AML-193 (cell line): ENCODE measurements around the gene RPSA.
"Not testable (repeated sequence)": the region's sequence is repeated elsewhere in the genome, so short reads cannot be mapped to it uniquely, and the experiment has no call there.

Source experiments
- DNase-seq, 2 experiments: peaks; one replicate each; lab custom pipeline; 2025; lab: John Stamatoyannopoulos, UW

The RPSA gene

DNA sequence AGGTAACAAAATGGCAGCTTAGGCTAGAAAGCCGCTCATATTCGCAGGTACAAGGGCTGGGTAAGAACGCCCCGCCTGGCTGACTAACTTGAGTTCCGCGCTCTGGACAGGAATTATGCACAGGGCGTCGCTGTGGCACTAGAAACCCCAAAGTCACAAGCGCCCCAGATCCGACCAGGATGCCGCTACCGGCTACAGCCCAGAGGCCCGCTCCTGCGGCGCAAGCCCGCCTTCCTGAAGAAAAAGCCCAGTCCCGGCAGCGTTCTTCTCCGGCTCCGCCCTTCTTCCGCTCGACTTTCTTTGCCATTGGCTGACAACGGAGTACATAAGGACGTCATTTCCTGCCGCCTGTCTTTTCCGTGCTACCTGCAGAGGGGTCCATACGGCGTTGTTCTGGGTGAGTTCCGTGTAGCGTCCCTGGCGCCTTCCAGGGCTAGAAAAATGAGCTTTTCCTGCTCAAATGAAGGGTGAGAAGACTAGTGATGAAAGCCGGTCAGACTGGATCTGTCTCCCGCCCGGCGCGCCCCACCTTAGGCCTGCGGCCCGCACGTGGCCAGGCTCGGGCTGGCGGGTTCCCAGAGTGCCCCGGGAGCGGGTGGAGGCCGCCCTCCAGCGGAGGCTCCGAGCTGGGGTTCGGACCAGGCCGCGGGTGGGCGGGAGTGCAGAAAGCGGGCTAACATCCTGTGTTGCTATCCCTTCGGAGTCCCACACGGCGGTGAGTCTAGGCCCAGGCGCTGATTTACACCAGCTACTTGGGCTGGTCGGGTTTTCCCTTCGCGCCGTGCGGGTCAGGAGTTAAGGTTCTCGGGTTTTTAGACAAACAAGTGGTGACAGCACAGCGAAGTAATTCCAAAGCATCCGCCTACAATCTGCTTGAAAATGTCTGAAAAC, at the start of gene RPSA:
TSS of gene RPSA (plus strand) at position 353 of the 891 bp plus-strand sequence. CDS start 934 bp downstream, outside the sequence.
- DNase-seq = peak; percentile 100

DNA sequence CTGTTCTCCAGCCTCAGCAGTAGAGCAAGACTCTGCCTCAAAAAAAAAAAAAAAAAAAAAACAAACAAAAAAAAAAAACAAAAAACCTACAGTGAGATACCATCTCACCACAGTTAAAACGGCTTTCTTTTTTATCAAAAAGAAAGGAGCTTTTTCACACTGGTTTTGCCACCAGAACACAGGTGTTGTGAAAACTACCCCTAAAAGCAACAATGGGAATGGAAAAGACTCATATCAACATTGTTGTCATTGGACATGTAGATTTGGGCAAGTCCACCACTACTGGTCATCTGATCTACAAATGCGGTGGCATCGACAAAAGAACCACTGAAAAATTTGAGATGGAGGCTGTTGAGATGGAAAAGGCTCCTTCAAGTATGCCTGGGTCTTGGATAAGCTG, 48.2 kb upstream of the RPSA start:
- no peak for DNase-seq

DNA sequence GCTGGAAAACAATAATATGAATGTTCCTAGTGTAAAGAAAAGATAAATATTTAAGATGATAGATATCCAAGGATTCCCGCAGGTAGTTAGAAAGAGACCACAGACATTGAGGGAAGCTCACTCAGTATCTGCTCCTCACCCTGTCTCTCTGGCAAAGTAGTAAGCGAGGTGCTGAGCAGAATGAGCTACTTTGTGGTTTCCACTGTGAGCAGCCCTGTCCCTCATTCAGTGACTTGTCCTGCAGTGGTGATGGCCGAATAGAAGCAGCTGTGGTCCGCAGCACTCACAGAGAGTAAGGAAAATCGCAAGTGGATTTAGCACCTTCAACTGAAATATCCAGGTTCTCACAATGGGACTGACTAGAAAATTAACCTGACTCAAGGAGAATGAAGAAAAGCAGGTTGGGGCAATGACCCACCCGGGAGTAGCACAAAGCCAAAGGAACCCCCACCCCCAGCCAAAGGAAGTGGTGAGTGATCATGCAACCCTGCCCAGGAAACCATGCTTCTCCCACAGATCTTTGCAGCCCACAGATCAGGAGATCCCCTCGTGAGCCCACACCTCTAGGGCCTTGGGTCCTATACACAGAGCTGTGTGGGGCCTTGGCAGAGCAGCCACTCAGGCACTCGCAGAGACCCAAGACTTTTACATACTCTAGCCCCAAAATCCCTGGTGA, 45.1 kb upstream of the RPSA start:
- peak; percentile 80 to 92 for DNase-seq

DNA sequence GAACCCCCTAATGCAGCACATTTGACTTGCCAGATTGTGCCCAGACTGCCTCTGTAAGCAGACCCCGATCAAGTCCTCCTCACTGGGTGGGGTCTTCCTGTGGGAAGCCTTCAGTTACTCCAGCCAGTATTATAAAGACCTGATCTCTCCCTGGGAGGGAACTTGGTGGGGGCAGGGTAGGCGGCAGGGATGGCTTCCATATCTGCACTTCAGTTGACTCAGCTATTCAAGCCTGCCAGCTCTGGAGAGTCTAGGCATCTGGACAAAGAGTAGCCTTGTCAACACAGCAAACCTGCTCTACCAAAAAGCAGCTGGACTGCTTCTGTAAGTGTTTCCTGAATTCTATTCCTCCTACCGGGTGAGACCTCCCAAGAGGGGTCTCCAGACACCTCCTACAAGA, 44.3 kb upstream of the RPSA start:
- DNase-seq = no peak

DNA sequence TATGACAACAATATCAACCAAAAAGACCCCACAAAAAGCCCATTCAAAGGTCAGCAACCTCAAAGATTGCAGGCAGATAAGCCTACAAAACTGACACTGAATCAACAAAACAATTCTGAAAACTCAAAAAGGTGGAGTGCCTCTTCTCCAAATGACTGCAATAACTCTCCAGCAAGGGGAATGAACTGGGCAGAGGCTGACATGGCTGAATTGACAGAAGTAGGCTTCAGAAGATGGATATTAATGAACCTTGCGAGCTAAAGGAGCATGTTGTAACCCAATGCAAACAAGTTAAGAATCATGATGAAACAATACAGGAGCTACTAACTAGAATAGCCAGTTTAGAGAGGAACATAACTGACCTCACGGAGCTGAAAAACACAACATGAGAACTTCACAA, 43.7 kb upstream of the RPSA start:
- no peak for DNase-seq

DNA sequence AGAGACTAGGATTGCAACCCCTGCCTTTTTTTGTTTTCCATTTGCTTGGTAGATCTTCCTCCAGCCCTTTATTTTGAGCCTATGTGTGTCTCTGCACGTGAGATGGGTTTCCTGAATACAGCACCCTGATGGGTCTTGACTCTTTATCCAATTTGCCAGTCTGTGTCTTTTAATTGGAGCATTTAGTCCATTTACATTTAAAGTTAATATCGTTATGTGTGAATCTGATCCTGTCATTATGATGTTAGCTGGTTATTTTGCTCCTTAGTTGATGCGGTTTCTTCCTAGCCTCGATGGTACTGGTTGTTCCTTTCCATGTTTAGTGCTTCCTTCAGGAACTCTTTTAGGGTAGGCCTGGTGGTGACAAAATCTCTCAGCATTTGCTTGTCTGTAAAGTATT, 36.1 kb upstream of the RPSA start:
- not testable (repeated sequence) for DNase-seq

DNA sequence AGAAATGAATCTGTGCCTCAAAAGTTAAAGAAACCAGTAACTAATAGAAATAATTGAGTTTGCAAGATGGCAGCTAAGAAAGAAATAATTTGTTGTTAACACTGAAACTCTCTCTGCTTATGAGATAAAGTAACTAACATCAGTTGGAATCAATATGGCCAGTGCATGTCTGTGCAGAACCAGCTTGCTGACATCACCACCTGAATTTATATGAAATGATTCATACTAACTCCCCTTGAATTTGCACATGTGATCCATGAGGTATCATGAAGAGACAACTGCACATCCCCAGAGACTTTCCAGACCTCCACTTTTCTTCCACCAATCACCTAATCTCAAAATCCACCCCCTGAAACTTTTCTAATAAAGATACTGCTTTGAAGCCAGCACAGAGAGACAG, 33.7 kb upstream of the RPSA start:
- no peak for DNase-seq

DNA sequence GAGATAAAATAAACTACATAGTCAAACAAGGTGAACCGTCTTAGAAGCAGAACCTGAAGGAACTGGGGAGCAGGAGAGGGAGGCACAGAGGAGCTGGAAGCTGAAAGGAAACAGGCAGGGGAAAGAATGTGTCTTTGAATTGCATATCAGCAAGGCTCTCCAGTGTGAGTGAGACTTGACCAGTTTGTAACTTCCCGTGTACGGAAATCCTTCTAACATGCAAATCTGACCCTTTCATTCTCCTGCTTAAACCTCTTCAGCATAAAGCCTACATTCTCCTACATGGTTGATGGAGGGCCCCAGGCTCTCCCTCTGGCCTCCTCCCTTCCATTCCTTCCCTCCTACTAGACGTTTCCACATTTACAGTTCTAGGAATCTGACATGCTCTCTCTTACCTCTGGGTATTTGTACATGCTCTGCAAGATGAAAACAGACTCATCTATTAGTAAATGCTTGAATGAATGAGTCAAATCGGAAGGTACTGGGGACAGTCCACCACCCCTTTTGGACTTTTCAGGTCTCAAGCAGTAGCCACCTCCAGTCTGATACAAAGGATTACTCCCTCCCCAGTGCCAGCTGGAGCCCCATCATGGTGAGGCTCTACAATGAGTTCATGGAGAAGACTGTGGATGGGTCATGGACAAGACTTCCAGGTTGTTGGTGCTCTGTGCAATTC, 29.4 kb upstream of the RPSA start:
- DNase-seq = no peak

DNA sequence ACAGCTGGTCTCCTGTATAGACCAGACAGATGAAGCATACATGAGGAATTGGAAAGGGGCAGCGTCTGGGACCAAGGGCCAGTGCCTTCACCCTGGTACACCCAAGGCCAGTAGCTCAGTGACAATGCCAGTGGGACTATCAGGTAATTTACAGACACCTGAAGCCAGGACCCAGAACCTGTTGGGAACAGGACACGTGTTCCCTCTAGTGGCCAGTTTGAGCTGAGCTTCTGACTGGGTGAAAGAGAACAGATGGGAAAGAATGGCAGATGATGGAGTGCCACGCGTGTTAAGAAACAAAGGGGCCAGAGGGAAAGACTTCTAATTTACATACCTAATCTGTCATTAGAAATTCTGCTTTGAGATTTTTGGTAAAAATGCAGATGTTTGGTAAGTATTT, 28.4 kb upstream of the RPSA start:
- DNase-seq = no peak

DNA sequence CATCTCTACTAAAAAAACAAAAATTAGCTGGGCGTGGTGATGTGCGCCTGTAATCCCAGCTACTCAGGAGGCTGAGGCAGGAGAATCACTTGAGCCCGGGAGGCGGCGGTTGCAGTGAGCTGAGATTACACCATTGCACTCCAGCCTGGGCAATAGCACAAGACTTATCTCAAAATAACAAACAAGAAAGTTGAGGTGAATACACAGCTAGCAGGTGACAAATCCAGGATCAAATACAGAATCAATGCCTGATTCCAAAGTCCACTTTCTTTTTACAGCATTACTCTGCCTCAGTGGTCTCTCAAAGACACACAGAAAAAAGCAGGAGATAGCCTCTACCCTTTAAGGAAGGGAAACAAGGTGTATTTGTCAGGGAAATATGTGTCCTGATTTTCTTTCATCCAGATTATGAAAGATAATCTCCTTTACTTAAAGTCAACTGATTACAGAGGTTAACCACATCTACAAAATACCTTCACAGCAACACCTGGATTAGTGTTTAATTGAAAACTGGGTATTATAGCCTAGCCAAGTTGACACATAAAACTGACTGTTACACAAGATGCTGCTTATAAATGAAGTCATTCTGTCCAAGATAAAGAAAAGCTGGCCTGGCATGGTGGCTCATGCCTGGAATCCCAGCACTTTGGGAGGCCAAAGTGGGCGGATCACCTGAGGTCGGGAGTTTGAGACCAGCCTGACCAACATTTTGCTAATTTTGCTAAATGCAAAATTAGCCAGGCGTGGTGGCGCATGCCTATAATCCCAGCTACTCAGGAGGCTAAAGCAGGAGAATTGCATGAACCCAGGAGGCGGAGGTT, 27.4 kb upstream of the RPSA start:
- DNase-seq = no peak

DNA sequence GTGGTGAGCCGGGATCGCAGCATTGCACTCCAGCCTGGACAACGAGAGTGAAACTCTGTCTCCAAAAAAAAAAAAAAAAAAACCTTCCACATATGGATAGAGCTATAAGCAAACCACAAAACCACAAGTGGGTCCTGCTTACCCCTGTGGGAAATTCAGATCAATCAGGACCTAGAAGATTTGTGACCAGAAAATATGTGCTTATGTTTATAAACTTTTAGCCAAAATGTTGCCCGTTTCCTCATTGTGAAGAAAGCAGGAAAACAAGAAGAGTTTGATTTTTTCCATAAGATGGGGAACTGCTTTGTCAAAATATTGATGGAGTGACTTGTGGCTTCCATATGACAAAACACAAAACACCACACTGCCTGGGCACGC, 26.8 kb upstream of the RPSA start:
- DNase-seq = no peak

DNA sequence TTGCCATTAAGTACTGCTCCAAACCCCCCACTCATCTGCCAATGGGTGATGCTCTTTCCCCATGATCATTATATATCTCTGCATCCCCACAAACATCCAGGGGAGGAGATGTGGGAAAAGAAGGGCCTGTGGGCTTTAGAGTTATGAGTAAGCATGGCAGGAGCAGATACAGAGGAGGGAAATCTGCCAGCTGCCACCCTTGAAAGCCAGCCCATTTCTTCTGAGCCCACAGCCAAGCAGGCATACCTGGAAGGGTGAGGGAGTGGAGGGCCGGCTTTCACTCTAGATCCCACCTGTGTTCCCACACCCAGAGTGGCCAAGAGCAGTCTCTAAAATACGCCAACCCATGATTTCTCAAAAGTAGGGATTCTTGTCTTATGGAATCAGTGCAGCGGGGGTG, 25.1 kb upstream of the RPSA start:
- no peak for DNase-seq

DNA sequence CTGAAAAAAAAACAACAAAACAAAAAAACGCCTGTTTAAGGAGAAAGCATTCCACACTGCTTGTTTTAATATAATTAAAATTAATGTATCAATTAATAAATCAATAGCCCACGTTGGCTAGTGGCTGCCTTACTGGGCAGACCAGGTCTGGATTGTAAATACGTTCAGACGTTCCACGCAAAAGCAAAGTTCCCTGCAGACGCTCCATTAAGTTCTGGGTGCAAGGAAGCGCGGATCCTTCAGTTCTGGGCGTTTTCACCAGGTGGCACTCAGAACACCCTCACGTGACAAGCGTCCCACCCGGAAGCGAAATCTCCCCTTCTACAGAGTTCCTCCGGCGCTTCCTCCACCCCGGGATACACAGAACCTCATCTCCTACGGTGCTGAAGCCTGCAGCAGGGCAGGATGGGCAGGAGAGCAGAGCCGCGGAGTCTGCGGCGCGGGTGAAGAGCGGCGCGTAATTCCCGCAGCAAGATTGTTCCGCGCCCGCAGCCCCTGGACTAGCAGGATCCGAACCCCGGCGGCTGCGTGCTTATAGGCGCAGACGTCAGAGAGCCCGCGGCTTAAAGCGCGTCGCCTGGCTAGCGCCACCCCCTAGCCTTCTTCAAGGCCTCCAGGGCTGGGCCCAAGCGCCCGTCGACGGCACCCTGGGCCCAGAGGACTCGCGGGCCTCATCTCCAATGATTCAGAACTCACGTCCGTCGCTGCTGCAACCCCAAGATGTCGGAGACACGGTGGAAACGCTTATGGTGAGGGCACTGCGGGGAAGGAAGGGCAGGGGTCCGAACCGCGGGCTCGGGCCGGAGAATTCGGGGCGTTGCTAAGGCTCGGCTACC, 23.3 kb upstream of the RPSA start, which contains the start of gene SLC25A38:
TSS of gene SLC25A38 (plus strand) at position 326 of the 836 bp plus-strand sequence. CDS start at position 681, 355 bp downstream.
- DNase-seq = no peak

DNA sequence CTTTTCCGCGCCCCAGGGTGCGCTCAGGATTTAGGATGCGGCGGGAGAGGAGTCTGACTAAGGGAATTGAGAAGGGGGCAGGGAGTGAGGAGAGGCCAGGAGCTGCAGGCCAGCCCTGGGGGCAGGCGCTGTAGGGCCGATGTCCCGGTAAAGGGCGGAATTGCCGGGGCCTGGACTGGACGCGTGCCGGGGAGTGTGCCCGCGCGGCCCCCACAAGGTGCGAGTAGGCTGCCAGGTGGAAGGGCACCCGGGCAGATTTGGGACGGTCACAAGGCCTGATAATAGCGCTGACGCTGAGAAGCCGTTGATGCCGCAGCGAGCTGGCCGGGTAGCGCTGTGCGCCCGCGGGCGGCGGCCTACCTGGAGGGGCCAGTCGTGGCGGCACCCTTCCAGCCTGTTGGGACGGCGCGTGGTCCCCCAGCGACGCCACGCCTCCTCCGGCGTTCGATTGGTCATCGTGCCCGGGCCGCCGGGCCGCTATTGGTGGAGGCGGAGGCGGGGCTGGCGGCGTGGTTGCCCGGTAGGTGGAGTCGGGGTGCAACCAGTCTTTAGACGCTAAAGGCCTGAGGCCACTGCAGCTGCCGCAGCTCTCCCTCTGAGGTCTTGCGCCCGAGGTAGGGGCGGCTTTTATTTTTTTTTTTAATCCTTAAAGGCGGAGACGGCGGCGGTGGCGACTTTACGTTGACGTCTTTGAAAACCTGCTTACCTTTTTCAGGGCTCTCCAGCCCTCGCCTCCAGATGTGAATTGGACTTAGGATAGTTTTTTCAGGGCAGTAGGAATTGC, 22.4 kb upstream of the RPSA start:
- DNase-seq = no peak

DNA sequence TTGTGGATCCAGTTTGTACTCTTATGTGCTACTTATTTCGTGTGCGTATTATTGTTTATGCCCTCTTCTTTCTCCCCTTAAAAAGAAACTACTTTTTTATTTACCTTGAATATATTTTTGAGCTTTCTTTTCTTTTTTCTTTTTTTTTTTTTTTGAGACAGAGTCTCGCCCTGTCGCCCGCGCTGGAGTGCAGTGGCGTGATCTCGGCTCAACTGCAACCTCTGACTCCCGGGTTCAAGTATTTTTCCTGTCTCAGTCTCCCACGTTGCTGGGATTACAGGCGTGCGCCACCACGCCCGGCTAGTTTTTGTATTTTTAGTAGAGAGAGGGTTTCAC, 21.9 kb upstream of the RPSA start:
- DNase-seq = no peak

DNA sequence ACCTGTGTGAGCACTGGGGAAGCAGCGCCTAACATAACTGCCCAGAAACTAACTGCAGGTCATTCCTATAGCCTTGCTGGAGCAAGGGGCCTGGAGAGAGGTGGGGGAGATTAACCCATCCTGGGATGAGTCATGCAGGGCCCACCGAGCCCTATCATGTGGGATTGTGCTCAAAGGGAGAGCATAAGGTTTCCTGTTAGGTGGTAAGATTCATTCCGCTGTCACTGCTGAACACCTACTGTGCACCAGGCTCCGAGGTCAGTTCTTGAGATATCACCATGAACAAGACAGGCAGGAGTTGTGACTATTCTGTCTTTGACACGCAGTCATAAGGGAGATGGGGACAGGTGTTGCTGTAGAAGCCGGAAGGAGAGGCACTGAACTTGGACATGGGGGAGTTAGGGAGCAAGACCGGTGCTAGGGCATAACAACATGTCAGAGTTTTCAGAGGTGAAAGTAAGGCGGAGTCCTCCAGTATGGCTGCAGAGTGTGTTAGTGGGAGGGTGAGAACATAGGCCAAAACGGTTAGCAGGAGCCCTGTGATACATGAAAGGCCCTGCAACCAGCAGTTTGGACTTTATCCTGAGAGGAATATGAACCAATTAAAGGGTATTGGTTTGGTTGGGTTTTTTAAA, 20.9 kb upstream of the RPSA start:
- no peak for DNase-seq

DNA sequence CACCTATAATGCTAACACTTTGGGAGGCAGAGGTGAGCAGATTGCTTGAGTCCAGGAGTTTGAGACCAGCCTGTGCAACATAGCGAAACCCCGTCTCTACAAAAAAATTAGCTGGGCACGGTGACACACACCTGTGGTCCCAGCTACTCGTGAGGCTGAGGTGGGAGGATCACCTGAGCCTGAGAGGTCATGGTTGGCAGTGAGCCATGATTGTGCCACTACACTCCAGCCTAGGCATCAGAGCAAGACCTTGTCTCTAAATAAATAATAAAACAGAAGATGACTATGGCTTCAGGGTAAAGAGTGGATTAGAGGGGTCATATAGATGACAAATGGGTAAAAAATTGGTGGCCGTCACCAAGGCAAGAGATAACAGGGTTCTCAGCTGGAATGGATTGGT, 20.2 kb upstream of the RPSA start:
- no peak for DNase-seq

DNA sequence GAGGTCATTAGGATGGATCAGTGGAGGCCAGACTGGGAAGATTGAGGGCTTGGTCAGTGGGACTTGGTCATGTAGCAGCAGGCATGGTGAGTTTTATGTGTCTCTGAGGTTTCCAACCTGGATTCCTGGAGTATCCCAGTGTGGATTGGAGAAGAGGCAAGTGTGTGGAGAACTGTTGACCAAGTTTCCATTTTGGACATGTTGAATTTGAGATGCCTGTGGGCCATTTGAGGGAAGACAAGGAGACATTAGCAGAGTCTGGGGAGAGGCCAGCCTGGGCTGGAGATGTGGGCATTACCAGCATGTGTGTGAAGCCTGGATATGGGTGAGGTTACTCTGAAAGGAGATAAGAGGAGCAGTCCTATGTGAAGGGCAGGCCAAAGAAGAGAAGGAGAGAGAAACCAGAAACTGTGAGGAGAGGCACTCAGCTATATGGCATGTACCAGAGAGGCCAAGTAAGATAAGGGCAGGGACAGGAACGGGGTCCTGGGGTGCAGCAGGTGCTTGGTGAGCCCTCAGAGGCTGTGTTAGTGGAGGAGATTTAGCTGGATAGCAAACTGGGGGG, 19.0 kb upstream of the RPSA start:
- no peak for DNase-seq

DNA sequence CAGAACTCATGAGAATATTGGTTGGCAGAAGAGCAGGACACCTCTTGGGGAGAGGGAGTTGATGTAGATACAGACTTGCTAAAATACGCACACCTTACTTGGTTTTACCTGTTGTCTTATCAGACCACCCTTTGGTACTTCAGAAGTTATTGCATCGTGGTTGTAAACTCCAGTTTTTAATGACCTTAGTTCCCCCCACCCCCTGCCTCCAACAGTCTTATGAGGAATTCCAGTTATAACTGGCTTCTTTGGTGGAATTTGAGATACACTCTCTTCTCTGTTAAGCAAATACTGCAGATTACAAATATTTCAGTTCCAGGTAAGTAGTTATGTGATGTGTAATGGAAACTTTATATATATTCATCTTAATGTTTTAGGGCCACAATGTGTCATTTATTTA, 18.4 kb upstream of the RPSA start:
- no peak for DNase-seq
